Measurements from ENCODE around the gene ERN1. TPM values are rescaled to one million over a fixed set of nuclear protein-coding genes. Genes with fewer than 3 reads are reported as not detected.
A peak's percentile ranks its signal among the peaks of the same experiment; 100 is the strongest.

Gene ERN1
- total and polyA plus RNA-seq, 2 of the 13 experiments (the other 11 are each of a cell fraction or from before 2014, with no cell fraction given) = 6.0 to 12.7 TPM

DNA sequence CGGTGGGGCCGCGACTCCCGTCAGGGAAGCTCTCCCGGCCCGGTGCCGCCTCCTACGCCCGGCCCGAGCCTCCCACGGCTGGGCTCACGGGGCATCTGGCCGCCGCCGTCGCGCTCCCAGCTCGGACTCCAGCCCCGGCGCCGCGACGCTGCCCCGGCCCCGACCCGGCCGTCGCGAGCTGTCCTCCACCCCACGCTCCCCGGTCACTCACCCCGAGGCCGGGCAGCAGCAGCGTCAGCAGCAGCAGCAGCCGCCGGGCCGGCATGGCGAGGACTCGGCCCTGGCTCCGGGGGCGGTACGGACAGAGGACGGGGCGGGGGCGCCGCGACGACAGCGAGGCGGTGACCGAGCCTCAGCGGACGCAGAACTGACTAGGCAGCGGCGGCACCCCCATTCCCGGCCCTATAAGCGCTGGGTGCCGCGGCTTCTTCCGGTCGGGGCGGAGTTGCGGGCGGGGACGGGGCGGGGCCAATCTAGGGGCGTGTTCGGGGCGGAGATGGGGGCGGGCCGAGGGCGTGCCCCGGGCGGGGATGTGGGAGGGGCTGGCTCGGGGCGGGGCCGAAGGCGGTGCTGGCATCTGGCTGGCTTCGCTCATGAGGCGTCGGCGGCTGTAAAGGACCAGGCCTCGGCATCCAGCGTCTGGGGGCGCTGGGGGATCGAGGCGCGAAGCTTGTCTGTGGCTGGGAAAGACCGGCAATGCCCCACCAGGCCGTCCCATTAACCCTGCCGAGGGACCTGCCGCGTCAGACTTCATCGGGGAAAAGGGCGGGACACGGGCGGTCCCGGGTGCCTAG is at the start of gene ERN1 (continued):
- TF ChIP-seq ZBTB40 (IDR thresholded peaks at IDR 0.05) (no peak), ZBTB40 (CRISPR knock-in tag; IDR thresholded peaks at IDR 0.05) (peak; percentile 84), ERF (CRISPR knock-in tag; IDR thresholded peaks at IDR 0.05) (peak; percentile 89), ZNF687 (CRISPR knock-in tag; IDR thresholded peaks at IDR 0.05) (peak; percentile 91), ZNF496 (CRISPR knock-in tag; IDR thresholded peaks at IDR 0.05; ENCODE audit: insufficient replicate concordance) (no peak), BHLHE40 (IDR thresholded peaks at IDR 0.05; ENCODE audit: low read length) (no peak; the same call in 1 of the 2 replicates), SETDB1 (CRISPR knock-in tag; IDR thresholded peaks at IDR 0.05; ENCODE audit: borderline replicate concordance) (no peak), PAX8 (CRISPR knock-in tag; IDR thresholded peaks at IDR 0.05; ENCODE audit: borderline replicate concordance) (no peak), POLR2G (IDR thresholded peaks at IDR 0.05; ENCODE audit: low read depth, low read length) (peak; percentile 95)
- TF ChIP-seq, protein P1, sequence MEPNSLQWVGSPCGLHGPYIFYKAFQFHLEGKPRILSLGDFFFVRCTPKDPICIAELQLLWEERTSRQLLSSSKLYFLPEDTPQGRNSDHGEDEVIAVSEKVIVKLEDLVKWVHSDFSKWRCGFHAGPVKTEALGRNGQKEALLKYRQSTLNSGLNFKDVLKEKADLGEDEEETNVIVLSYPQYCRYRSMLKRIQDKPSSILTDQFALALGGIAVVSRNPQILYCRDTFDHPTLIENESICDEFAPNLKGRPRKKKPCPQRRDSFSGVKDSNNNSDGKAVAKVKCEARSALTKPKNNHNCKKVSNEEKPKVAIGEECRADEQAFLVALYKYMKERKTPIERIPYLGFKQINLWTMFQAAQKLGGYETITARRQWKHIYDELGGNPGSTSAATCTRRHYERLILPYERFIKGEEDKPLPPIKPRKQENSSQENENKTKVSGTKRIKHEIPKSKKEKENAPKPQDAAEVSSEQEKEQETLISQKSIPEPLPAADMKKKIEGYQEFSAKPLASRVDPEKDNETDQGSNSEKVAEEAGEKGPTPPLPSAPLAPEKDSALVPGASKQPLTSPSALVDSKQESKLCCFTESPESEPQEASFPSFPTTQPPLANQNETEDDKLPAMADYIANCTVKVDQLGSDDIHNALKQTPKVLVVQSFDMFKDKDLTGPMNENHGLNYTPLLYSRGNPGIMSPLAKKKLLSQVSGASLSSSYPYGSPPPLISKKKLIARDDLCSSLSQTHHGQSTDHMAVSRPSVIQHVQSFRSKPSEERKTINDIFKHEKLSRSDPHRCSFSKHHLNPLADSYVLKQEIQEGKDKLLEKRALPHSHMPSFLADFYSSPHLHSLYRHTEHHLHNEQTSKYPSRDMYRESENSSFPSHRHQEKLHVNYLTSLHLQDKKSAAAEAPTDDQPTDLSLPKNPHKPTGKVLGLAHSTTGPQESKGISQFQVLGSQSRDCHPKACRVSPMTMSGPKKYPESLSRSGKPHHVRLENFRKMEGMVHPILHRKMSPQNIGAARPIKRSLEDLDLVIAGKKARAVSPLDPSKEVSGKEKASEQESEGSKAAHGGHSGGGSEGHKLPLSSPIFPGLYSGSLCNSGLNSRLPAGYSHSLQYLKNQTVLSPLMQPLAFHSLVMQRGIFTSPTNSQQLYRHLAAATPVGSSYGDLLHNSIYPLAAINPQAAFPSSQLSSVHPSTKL (CRISPR knock-in tag; IDR thresholded peaks at IDR 0.05) = peak; percentile 54; the same call in 1 of the 2 replicates

Measured in HepG2 (cell line).